Right atrium auricular region (tissue), 2 donors: Measurements from ENCODE around the gene LRRC1. TPM values are rescaled to one million over a fixed set of nuclear protein-coding genes. Genes with fewer than 3 reads are reported as not detected.

Source experiments
- DNase-seq: peaks from one replicate; pipeline ENCODE4 v3.0.0-alpha.2; 2019; ENCODE audit warnings: low spot score
- H3K27ac ChIP-seq, 2 donors: fragments of 200-600 bp; sonication (generic); 1 replicate in 1 of 2; 2 replicates in 1 of 2; pipeline ENCODE4 v1.5.1; 2016 to 2019
- H3K27me3 ChIP-seq, 2 donors: fragments of 200-600 bp; sonication (generic); one replicate each; pipeline versions ENCODE4 v1.5.1 to v1.6.0; 2017 to 2019
- H3K36me3 ChIP-seq: fragments of 200-600 bp; sonication (generic); one replicate; pipeline ENCODE4 v1.5.1; 2016
- H3K4me1 ChIP-seq, 2 donors: fragments of 200-600 bp; sonication (generic); one replicate each; pipeline versions ENCODE4 v1.5.1 to v1.6.0; 2017 to 2019
- H3K4me3 ChIP-seq, 2 donors: fragments of 200-600 bp; sonication (generic); 1 replicate in 1 of 2; 2 replicates in 1 of 2; pipeline ENCODE4 v1.5.1; 2017 to 2019; ENCODE audit warnings: mild to moderate bottlenecking in 1 of 2, moderate library complexity in 1 of 2
- H3K9me3 ChIP-seq, 2 donors: fragments of 200-600 bp; sonication (generic); one replicate each; pipeline ENCODE4 v1.5.1; 2019
- CTCF ChIP-seq, 2 donors: fragments of 200-600 bp; sonication (generic); IDR thresholded peaks; one replicate each; pipeline ENCODE4 v1.5.1; 2019; ENCODE audit warnings: antibody characterized with exemption in 2 of 2
- total RNA-seq, 2 donors: library from RNA; depleted of rRNA; stranded (reverse); fragments of >200 nt; gene quantifications; one replicate each; pipeline ENCODE4 v1.1.0, GENCODE V29; 2016

LRRC1 gene
- total RNA-seq, 2 donors from 2014 or later, result 5.3 to 6.1 TPM

GRCh38 chr6:53831081-53831869 lies 36.5 kb downstream of the LRRC1 start:
- Histone ChIP-seq H3K9me3 (no peaks in the 10 kb centered on the region), H3K4me3 (no peak overlapping the region), H3K36me3 (no peaks in the 10 kb centered on the region), H3K27me3 (no peaks in the 10 kb centered on the region), H3K27ac (no peak overlapping the region), H3K4me1 (peaks cover 0 to 7% of the 10 kb centered on the region in 2 donors)
- no peak for DNase-seq
- TF ChIP-seq CTCF (IDR thresholded peaks at IDR 0.05), result no peak

GRCh38 chr6:53831936-53832660 lies 37.3 kb downstream of the LRRC1 start:
- no peak overlapping the region for H3K27ac ChIP-seq
- no peaks in the 10 kb centered on the region for H3K9me3 ChIP-seq
- peaks cover 0 to 7% of the 10 kb centered on the region in 2 donors for H3K4me1 ChIP-seq
- no peaks in the 10 kb centered on the region for H3K36me3 ChIP-seq
- no peak for TF ChIP-seq CTCF (IDR thresholded peaks at IDR 0.05)
- DNase-seq, result no peak
- no peaks in the 10 kb centered on the region for H3K27me3 ChIP-seq
- no peak overlapping the region for H3K4me3 ChIP-seq

DNA sequence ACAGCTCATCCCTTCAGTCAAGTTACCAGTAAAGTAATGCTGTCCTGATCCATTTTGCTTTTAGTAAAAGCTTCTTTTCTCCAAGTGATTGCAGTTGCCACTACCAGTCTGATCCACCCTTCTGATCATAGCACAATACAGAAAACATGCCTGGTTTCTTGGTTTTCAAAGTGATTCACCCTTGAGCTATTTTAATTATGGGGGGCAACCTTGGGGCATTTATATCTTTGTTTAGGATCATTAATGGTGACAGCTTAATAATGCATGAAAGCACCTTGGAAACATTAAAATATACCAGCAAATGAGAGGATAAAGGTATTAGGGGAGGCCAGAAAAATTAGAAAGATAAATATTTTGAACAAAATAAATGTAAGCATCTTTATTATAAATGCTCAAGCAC lies 38.4 kb downstream of the LRRC1 start:
- Histone ChIP-seq H3K27ac (no peak overlapping the region), H3K36me3 (no peaks in the 10 kb centered on the region), H3K27me3 (no peaks in the 10 kb centered on the region), H3K4me1 (peaks cover 0 to 13% of the 10 kb centered on the region in 2 donors), H3K4me3 (no peak overlapping the region), H3K9me3 (no peaks in the 10 kb centered on the region)
- TF ChIP-seq CTCF (IDR thresholded peaks at IDR 0.05), result no peak
- DNase-seq, result no peak

DNA sequence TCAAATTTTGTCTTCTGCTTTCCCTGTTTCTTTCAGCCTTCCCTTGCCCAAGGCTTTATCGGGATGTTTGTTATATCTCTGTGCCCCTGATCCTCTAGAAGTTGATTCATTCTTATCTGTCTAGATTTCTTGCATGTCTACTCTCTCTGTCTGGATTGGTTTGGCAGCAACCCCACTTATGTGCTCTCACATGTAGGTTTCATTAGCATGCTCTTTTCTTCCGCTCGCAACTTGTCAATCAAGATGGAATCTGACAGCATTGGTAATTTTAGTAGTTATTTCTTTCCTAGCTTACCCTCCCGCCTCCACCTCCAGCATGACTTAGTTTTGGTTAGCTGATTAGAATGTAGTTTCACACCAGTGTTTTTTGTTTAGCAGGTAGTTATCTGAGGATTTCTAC lies 39.3 kb downstream of the LRRC1 start:
- Histone ChIP-seq H3K9me3 (no peaks in the 10 kb centered on the region), H3K4me1 (peaks cover 0 to 14% of the 10 kb centered on the region in 2 donors), H3K4me3 (no peak overlapping the region), H3K27me3 (no peaks in the 10 kb centered on the region), H3K27ac (no peak overlapping the region), H3K36me3 (no peaks in the 10 kb centered on the region)
- TF ChIP-seq CTCF (IDR thresholded peaks at IDR 0.05), result no peak
- no peak for DNase-seq

- H3K36me3 ChIP-seq, result no peaks in the 10 kb centered on the region
- no peak for TF ChIP-seq CTCF (IDR thresholded peaks at IDR 0.05)
Measured at GRCh38 chr6:53837865-53838769, 43.3 kb downstream of the LRRC1 start.

More at GRCh38 chr6:53837865-53838769, 43.3 kb downstream of the LRRC1 start:
- Histone ChIP-seq H3K27ac (no peak overlapping the region), H3K4me1 (peaks cover 0 to 14% of the 10 kb centered on the region in 2 donors), H3K27me3 (no peaks in the 10 kb centered on the region), H3K9me3 (peaks cover 0 to 6% of the 10 kb centered on the region in 2 donors), H3K4me3 (no peak overlapping the region)
- no peak for DNase-seq
